Effector memory CD8-positive, alpha-beta T cell (primary cell): Measurements from ENCODE around the gene SPDYE16.
"Not testable (repeated sequence)": the region's sequence is repeated elsewhere in the genome, so short reads cannot be mapped to it uniquely, and the experiment has no call there.

Experiments used
- ATAC-seq: fragments of 150-1000 bp; cut with Tn5 transposase; replicated peaks from 2 replicates; pipeline ENCODE4 v1.10.0; 2021; ENCODE audit warnings: mild to moderate bottlenecking, moderate library complexity
- DNase-seq, 3 experiments: peaks; one replicate each; pipeline ENCODE4 v3.0.0; 2021
- H3K27ac Mint-ChIP-seq, 2 donors: one replicate each; pipeline ENCODE4 v1.8.0; 2022; ENCODE audit warnings: mild to moderate bottlenecking in 2 of 2, mixed read lengths in 2 of 2, moderate library complexity in 2 of 2
- H3K27me3 Mint-ChIP-seq, 2 donors: one replicate each; pipeline ENCODE4 v1.8.0; 2022; ENCODE audit warnings: mixed read lengths in 2 of 2
- H3K36me3 Mint-ChIP-seq: one replicate; pipeline ENCODE4 v1.8.0; 2022; ENCODE audit warnings: mild to moderate bottlenecking, moderate library complexity, mixed read lengths; ENCODE audit not compliant: insufficient read depth
- H3K4me1 Mint-ChIP-seq, 2 donors: one replicate each; pipeline ENCODE4 v1.8.0; 2022; ENCODE audit warnings: low read depth in 2 of 2, mixed read lengths in 2 of 2
- H3K4me3 Mint-ChIP-seq, 2 donors: one replicate each; pipeline ENCODE4 v1.8.0; 2022; ENCODE audit warnings: mild to moderate bottlenecking in 2 of 2, mixed read lengths in 2 of 2, moderate library complexity in 2 of 2
- H3K9me3 Mint-ChIP-seq, 2 donors: one replicate each; pipeline ENCODE4 v1.8.0; 2022; ENCODE audit warnings: mixed read lengths in 2 of 2

SPDYE16 gene

DNA sequence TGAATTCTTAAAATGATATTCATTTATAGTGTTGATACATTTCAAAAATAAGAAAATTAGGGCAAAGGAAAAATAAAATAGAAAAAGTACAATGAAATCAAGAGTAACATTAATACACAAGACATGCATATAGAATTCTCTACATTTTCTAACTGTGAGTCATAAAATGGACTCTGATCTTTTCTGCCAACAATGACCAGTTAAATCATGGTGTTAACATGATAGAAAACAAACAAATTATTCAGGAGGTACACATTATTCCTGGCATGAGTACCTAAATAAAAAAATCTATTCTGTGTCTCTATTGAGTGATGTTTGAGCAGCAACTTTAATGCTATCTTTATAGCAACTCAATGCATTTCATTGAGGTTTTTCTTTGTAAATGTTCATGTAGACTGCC lies 25.6 kb upstream of the SPDYE16 start:
- H3K9me3 Mint-ChIP-seq, DNase-seq, H3K27me3 Mint-ChIP-seq, H3K27ac Mint-ChIP-seq, ATAC-seq, H3K4me3 Mint-ChIP-seq: not testable (repeated sequence)
- H3K36me3 Mint-ChIP-seq, result peaks cover 12% of the 10 kb centered on the region
- peaks cover 18 to 30% of the 10 kb centered on the region in 2 donors for H3K4me1 Mint-ChIP-seq

DNA sequence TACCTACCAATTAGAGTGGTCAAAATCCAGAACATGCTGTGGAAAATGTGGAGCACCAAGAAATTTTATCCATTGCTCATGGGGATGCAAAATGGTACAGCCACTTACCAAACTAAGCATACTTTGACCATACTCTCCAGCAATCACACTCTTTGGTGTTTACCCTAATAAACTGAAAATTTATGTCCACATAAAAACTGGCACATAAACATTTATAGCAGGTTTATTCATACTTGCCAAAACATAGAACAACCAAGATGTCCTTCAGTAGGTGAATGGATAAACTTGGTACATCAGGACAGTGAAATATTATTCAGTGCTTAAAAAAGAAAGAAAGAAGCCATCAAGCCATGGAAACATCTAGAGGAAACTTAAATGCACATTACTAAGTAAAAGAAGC lies 24.7 kb upstream of the SPDYE16 start:
- H3K27me3 Mint-ChIP-seq, H3K9me3 Mint-ChIP-seq, H3K4me3 Mint-ChIP-seq, DNase-seq, H3K27ac Mint-ChIP-seq, ATAC-seq: not testable (repeated sequence)
- peaks cover 18 to 31% of the 10 kb centered on the region in 2 donors for H3K4me1 Mint-ChIP-seq
- H3K36me3 Mint-ChIP-seq, result peaks cover 12% of the 10 kb centered on the region

DNA sequence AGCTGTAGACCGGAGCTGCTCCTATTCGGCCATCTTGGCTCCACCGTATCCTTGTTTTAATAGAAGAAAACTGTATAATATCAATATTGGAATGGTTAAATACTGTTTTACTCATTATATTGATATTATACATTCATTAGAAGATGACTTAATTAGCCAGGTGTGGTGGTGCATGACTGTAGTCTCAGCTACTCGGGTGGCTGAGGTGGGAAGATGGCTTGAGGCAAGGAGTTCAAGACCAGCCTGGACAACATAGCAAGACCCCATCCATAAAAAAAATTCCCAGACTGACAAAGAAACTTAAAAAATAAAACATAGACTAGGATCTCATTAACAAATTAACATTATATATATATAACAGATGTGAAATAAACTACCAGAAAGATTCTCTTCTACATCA lies 24.2 kb upstream of the SPDYE16 start:
- not testable (repeated sequence) for H3K9me3 Mint-ChIP-seq, H3K27ac Mint-ChIP-seq, H3K4me3 Mint-ChIP-seq, DNase-seq, ATAC-seq, H3K27me3 Mint-ChIP-seq
- peaks cover 12% of the 10 kb centered on the region for H3K36me3 Mint-ChIP-seq
- H3K4me1 Mint-ChIP-seq, result peaks cover 21 to 30% of the 10 kb centered on the region in 2 donors

DNA sequence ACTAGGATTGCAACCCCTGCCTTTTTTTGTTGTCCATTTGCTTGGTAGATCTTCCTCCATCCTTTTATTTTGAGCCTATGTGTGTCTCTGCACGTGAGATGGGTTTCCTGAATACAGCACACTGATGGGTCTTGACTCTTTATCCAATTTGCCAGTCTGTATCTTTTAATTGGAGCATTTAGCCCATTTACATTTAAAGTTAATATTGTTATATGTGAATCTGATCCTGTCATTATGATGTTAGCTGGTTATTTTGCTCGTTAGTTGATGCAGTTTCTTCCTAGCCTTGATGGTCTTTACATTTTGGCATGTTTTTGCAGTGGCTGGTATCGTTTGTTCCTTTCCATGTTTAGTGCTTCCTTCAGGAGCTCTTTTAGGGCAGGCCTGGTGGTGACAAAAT lies 21.9 kb upstream of the SPDYE16 start:
- not testable (repeated sequence) for H3K36me3 Mint-ChIP-seq, H3K27ac Mint-ChIP-seq, H3K4me3 Mint-ChIP-seq, ATAC-seq, DNase-seq, H3K27me3 Mint-ChIP-seq, H3K9me3 Mint-ChIP-seq
- peaks cover 24 to 28% of the 10 kb centered on the region in 2 donors for H3K4me1 Mint-ChIP-seq

DNA sequence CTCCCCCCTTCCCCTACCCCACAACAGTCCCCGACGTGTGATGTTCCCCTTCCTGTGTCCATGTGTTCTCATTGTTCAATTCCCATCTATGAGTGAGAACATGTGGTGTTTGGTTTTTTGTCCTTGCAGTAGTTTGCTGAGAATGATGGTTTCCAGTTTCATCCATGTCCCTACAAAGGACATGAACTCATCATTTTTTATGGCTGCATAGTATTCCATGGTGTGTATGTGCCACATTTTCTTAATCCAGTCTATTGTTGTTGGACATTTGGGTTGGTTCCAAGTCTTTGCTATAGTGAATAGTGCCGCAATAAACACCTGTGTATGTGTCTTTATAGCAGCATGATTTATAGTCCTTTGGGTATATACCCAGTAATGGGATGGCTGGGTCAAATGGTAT lies 18.2 kb upstream of the SPDYE16 start:
- peaks cover 30 to 38% of the 10 kb centered on the region in 2 donors for H3K4me1 Mint-ChIP-seq
- H3K27me3 Mint-ChIP-seq, H3K4me3 Mint-ChIP-seq, H3K27ac Mint-ChIP-seq, H3K36me3 Mint-ChIP-seq, DNase-seq, H3K9me3 Mint-ChIP-seq, ATAC-seq: not testable (repeated sequence)

DNA sequence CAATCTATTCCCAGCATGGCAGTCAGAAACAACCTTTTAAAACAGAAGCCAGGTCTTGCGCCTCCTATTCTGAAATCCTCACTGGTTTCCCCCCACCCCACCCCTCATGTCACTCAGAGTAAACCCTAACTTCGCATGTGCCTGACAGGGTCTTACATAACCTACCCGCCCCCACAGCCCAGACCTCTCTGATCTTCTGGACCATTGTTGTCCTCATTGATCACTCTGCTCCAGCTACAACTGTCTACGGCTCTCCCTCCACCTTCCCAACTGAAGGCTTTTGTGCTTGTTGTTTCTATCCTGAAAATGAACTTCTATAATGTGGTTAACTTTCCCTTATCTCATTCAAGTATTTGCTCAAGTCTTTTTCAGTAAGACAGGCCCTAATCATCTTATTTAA lies 17.1 kb upstream of the SPDYE16 start:
- H3K4me3 Mint-ChIP-seq, DNase-seq, H3K9me3 Mint-ChIP-seq, H3K27ac Mint-ChIP-seq, ATAC-seq, H3K27me3 Mint-ChIP-seq: not testable (repeated sequence)
- Mint-ChIP-seq H3K36me3 (peaks cover 10% of the 10 kb centered on the region), H3K4me1 (peaks cover 31 to 34% of the 10 kb centered on the region in 2 donors)

DNA sequence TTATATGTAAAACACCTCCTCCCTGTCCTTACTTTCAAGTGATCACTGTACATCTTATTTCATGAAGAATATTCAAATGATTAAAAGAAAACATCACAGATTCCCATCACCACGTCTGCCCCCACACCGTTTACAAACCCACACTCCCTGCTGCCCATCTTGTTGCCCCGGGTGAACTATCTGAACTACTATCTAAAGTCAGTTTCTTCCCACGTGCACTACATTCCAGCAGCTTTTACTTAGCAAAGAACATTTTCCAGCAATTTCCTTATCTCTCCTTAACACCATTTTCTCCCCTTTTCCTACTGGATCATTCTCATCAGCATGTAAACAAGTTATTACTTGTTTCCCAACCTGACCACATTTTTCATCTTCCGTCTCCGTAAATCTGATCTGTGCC lies 16.6 kb upstream of the SPDYE16 start:
- not testable (repeated sequence) for H3K9me3 Mint-ChIP-seq, DNase-seq, H3K27me3 Mint-ChIP-seq, H3K4me3 Mint-ChIP-seq, ATAC-seq
- Mint-ChIP-seq H3K36me3 (peaks cover 15% of the 10 kb centered on the region), H3K27ac (peak overlapping the region in 1 of 2 donors; percentile 7), H3K4me1 (peaks cover 33 to 38% of the 10 kb centered on the region in 2 donors)

DNA sequence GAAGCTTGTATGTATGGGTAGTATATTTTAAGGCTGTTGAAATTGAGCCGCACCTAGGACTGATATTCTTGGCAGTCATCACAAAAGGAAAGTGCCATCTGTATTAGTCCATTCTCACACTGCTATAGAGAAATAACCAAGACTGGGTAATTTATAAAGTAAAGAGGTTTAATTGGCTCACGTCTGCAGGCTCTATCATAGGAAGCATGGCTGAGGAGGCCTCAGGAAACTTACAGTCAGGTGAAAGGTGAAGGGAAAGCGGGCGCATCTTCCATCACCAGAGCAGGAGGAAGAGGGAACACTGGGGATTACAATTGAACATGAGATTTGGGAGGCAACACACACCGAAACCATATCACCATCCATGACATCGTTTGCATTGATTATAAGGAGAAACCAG lies 8.9 kb upstream of the SPDYE16 start:
- H3K27ac Mint-ChIP-seq, H3K27me3 Mint-ChIP-seq, ATAC-seq, H3K9me3 Mint-ChIP-seq, DNase-seq, H3K4me3 Mint-ChIP-seq: not testable (repeated sequence)
- Mint-ChIP-seq H3K4me1 (peaks cover 22 to 24% of the 10 kb centered on the region in 2 donors), H3K36me3 (peaks cover 10% of the 10 kb centered on the region)

DNA sequence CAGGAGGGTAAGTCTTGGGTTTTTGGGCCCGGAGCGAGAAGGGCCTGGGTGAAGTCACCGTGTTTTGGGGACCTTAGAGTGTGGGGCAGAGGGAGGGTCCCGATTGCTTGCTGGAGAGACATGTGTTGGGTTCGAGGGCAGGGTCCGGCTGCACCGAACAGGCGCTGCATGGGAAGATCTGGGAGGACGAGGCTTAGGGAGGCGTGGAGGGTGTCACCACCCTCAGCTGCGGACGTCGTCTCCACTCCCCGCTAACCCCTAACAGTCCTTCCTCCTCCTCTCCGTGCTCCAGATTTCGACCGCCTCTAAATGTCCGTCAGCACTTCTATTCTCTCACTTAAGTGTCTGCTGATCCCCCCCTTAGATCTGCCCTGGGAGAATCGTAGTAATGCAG lies 6.8 kb upstream of the SPDYE16 start:
- H3K36me3 Mint-ChIP-seq, ATAC-seq, H3K9me3 Mint-ChIP-seq, H3K27me3 Mint-ChIP-seq, DNase-seq: not testable (repeated sequence)
- peak overlapping the region; percentile 87 to 93 for H3K27ac Mint-ChIP-seq
- peaks cover 17 to 19% of the 10 kb centered on the region in 2 donors for H3K4me1 Mint-ChIP-seq
- H3K4me3 Mint-ChIP-seq, result peak overlapping the region; percentile 90 to 91

DNA sequence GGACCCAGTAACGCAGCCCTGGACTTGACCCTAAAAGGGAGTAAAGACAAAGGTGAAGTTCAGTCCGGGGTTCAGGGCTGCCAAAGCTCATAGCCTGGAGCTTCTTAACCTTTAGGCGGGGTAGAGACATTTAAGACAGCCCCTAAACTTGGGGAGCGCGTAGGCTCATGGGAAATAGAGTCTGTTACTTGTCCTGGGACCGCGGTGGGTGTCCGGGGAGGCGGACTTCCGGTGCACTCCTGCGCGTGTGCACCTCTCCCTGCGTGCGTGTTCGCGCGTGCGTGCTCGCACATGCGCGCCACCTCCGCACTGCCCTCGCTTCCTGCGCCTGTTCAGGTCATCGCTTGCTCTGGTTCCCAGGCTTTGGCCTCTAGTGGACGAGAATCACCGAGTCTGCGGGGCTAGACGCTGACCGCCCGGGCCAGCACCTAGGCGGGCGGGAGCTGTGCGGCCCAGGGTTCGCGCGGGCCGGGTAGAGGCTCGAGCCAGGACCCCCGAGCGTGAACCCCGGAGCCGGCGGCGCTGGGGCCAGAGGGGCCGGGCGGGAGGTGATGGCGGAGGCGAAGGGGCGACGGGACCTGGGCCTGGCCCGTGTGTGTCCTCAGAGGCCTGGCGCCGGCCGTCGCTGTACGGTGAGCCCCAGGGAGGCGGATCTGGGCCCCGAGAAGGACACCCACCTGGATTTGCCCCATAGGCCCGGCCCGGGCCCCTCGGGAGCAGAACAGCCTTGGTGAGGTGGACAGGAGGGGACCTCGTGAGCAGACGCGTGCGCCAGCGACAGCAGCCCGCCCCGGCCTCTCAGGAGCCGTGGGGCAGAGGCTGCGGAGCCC lies 6.1 kb upstream of the SPDYE16 start:
- DNase-seq (peak; percentile 67 to 70 (median 68)), ATAC-seq (peak; percentile 97)
- Mint-ChIP-seq H3K4me3 (peak overlapping the region; percentile 90 to 91), H3K27ac (peak overlapping the region; percentile 87 to 93), H3K4me1 (peaks cover 14 to 18% of the 10 kb centered on the region in 2 donors)
- not testable (repeated sequence) for H3K9me3 Mint-ChIP-seq, H3K27me3 Mint-ChIP-seq, H3K36me3 Mint-ChIP-seq

DNA sequence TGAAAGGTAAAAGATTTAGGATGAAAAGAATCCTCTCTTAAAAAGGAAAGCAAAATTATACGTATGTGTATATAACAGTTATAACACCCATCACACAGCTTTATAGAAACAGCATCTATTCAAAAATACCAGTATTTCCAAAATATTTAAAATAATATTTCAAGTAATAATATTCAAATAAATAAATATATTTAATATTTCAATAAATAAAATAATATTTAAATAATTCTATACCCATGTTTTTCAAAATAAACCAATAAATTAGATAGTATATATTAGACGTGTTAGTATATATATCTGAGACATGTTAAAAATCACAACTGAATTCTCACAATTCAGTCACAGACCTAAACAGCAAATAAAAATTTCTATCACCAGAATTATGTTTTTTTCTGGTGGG lies 11.5 kb downstream of the SPDYE16 start:
- not testable (repeated sequence) for DNase-seq, ATAC-seq, H3K27me3 Mint-ChIP-seq, H3K36me3 Mint-ChIP-seq, H3K4me3 Mint-ChIP-seq, H3K27ac Mint-ChIP-seq, H3K4me1 Mint-ChIP-seq, H3K9me3 Mint-ChIP-seq

DNA sequence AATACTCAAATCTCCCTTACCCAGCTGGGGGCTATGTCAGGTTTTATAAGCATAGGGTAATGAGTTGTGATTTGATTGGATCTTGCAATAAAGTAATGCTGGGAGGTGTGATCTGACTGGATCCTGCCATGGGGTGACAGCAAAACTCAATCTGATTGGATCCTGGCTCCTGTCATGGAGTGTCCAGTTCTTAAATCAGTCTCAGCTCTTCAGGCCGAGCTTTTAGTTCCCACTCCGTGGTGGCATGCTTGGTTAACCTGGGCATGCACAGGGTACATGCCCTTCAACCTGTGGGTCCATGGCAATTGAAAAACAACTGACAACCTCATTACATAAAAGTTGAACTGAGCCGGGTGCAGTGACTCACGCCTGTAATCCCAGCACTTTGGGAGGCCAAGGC lies 16.9 kb downstream of the SPDYE16 start:
- not testable (repeated sequence) for H3K9me3 Mint-ChIP-seq, DNase-seq, ATAC-seq, H3K4me1 Mint-ChIP-seq, H3K27ac Mint-ChIP-seq, H3K27me3 Mint-ChIP-seq, H3K36me3 Mint-ChIP-seq, H3K4me3 Mint-ChIP-seq

DNA sequence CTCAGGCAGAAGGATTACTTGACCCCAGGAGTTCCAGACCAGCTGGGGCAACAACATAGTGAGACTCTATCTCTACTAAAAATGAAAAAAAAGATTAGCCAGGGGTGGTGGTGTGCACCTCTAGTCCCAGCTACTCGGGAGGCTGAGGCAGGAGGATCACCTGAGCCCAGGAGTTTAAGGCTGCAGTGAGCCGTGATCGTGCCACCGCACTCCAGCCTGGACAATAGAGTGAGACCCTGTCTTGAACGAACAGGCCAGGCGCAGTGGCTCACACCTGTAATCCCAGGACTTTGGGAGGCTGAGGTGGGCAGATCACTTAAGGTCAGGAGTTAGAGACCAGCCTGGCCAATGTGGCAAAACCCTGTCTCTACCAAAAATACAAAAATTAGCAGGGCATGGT lies 26.2 kb downstream of the SPDYE16 start:
- H3K9me3 Mint-ChIP-seq, H3K36me3 Mint-ChIP-seq, DNase-seq, H3K4me3 Mint-ChIP-seq, H3K27ac Mint-ChIP-seq, H3K4me1 Mint-ChIP-seq, H3K27me3 Mint-ChIP-seq, ATAC-seq: not testable (repeated sequence)

DNA sequence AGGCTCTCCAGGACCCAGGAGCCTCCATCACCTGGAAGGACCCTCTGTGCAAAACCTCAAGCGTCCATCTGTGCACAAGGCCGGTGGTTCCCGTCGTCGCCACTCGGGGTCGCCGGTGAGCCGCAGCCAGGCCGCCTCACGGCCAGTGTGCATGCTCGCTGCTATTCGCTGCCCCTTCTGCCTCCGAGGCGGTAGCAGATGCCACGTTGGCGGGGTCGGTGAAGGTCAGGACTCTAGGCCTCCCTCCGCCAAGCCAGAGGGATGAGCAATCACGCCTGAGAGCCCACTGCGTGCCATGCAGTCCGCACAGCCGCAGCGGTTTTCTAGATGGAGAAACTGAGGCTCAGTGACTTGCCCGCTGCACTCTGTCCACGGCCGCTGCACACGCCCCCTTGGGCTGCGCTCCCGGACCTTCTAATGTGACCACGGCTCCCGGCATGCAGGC lies 27.1 kb downstream of the SPDYE16 start:
- no peaks in the 10 kb centered on the region for H3K9me3 Mint-ChIP-seq
- no peaks in the 10 kb centered on the region for H3K36me3 Mint-ChIP-seq
- no peak overlapping the region for H3K27ac Mint-ChIP-seq
- peak; percentile 63 for ATAC-seq
- H3K4me3 Mint-ChIP-seq, result no peak overlapping the region
- no peaks in the 10 kb centered on the region for H3K27me3 Mint-ChIP-seq
- DNase-seq, result peak in 1 of 3 experiments; percentile 36
- no peaks in the 10 kb centered on the region for H3K4me1 Mint-ChIP-seq
